GM12864 (cell line): ENCODE data around the gene PIGR.

ENCODE experiments used
- DNase-seq: peaks from one replicate; pipeline ENCODE4 v3.0.0-alpha.2; 2011; ENCODE audit warnings: low read depth
- H3K4me3 ChIP-seq: 2 replicates; pipeline ENCODE4 v1.5.1; 2011; ENCODE audit warnings: mild to moderate bottlenecking, low read depth, low read length, control low read depth
- CTCF ChIP-seq: IDR thresholded peaks from 2 replicates; pipeline ENCODE4 v1.5.1; 2011; ENCODE audit warnings: low read depth, mild to moderate bottlenecking, moderate library complexity, low read length, control low read depth, inconsistent platforms; ENCODE audit errors: missing control alignments

Gene PIGR

GRCh38 chr1:206953126-206953525 lies 6.9 kb upstream of the PIGR start:
- no peak for DNase-seq
- H3K4me3 ChIP-seq: no peak overlapping the region
- TF ChIP-seq CTCF: no peak

GRCh38 chr1:206952171-206952570 lies 5.9 kb upstream of the PIGR start:
- TF ChIP-seq CTCF: no peak
- H3K4me3 ChIP-seq: no peak overlapping the region
- DNase-seq: no peak

- DNase-seq: no peak
- H3K4me3 ChIP-seq: no peak overlapping the region
These were observed 5.2 kb upstream of the PIGR start for GRCh38 chr1:206951318-206952100.

GRCh38 chr1:206949641-206950040 lies 3.4 kb upstream of the PIGR start:
- TF ChIP-seq CTCF: no peak
- DNase-seq: no peak
- H3K4me3 ChIP-seq: no peak overlapping the region

More at GRCh38 chr1:206951318-206952100, 5.2 kb upstream of the PIGR start:
- no peak for TF ChIP-seq CTCF

- TF ChIP-seq CTCF: no peak
- H3K4me3 ChIP-seq: no peak overlapping the region
- DNase-seq: no peak
These were observed 2.9 kb upstream of the PIGR start for GRCh38 chr1:206949208-206949607.

GRCh38 chr1:206947255-206947654 lies 989 bp upstream of the PIGR start:
- TF ChIP-seq CTCF: no peak
- no peak overlapping the region for H3K4me3 ChIP-seq
- DNase-seq: no peak

GRCh38 chr1:206945779-206946178 lies 487 bp downstream of the PIGR start:
- DNase-seq: no peak
- H3K4me3 ChIP-seq: no peak overlapping the region
- TF ChIP-seq CTCF: no peak
